A549 (cell line): ENCODE data around the gene GCM1.

Source experiments
- CEBPB ChIP-seq, 2 experiments: fragments of >200 bp in 1 of 2; sonication (Bioruptor Twin) in 1 of 2; formaldehyde crosslinking in 1 of 2; IDR thresholded peaks; 2 replicates each; pipeline ENCODE4 v1.6.1; 2012 to 2016
- EP300 ChIP-seq, 2 experiments: fragments of >200 bp; sonication (Bioruptor Twin); formaldehyde crosslinking; IDR thresholded peaks; 2 replicates in 1 of 2; 3 replicates in 1 of 2; pipeline ENCODE4 v1.6.1; 2016 to 2017
- FOXS1 ChIP-seq: fragments of 250-450 bp; sonication (Bioruptor Pico); IDR thresholded peaks from 2 replicates; pipeline ENCODE4 v1.5.0; 2020; ENCODE audit warnings: mild to moderate bottlenecking, moderate library complexity
- JUN ChIP-seq, 2 experiments: fragments of >200 bp; sonication (Bioruptor Twin); formaldehyde crosslinking; IDR thresholded peaks; 2 replicates in 1 of 2; 3 replicates in 1 of 2; pipeline ENCODE4 v1.6.1; 2016 to 2017
- KDM1A ChIP-seq: fragments of 200-600 bp; sonication (generic); IDR thresholded peaks from 2 replicates; pipeline ENCODE4 v1.6.1; 2016; ENCODE audit warnings: low read depth, mild to moderate bottlenecking
- POLR2A ChIP-seq: IDR thresholded peaks from 2 replicates; pipeline ENCODE4 v1.6.1; 2012; ENCODE audit warnings: mild to moderate bottlenecking, low read length
- POLR2AphosphoS2 ChIP-seq: conservative IDR thresholded peaks from 2 replicates; pipeline ENCODE4 v1.6.1; 2012; ENCODE audit warnings: low read length, improper control_type of control experiment, inconsistent platforms
- RFX5 ChIP-seq: fragments of 450-650 bp; IDR thresholded peaks from 2 replicates; pipeline ENCODE4 v1.7.1; 2014; ENCODE audit warnings: antibody characterized with exemption, mild to moderate bottlenecking, moderate library complexity
- TP53 ChIP-seq: fragments of 250-450 bp; sonication (Bioruptor Pico); IDR thresholded peaks from 2 replicates; pipeline ENCODE4 v1.5.0; 2021; ENCODE audit warnings: mild to moderate bottlenecking, moderate library complexity
- ZC3H11A ChIP-seq: fragments of 450-650 bp; IDR thresholded peaks from 2 replicates; pipeline ENCODE4 v1.6.1; 2014; ENCODE audit warnings: antibody characterized with exemption, mild to moderate bottlenecking
- TF ChIP-seq, protein P1 (sequence below): fragments of >200 bp; sonication (Bioruptor Twin); formaldehyde crosslinking; IDR thresholded peaks from 3 replicates; pipeline ENCODE4 v1.5.1; 2016
- TF ChIP-seq, protein P2 (sequence below): IDR thresholded peaks from 2 replicates; pipeline ENCODE4 v1.6.1; 2012
- TF ChIP-seq, protein P3 (sequence below): fragments of 450-650 bp; IDR thresholded peaks from 2 replicates; pipeline ENCODE4 v1.6.1; 2014; ENCODE audit warnings: antibody characterized with exemption
- TF ChIP-seq, protein P4 (sequence below): IDR thresholded peaks from 2 replicates; pipeline ENCODE4 v1.6.1; 2012

DNA sequence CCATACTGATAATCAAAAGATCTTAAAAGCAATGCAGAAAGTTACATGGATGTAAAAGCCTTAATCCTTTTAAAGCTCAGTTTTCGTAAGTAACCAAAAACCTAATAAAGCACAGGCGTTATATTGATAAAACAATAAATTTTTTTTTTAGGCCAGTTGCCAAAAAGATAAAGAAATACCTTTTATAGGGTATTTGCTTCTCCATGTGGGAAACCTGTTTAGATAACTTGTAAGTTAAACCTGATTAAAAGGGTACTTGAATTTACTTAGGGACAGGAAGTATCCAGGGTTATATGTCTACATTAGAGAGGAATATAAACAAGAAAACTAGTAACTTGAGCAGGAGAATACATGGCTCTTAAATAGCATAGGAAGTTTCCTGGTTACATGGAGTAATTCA, 62.3 kb downstream of the GCM1 start:
- TF ChIP-seq FOXS1 (no peak), RFX5 (no peak), JUN (IDR thresholded peaks at IDR 0.05) (no peak), KDM1A (no peak), ZC3H11A (no peak), POLR2A (no peak), EP300 (IDR thresholded peaks at IDR 0.05) (no peak), CEBPB (IDR thresholded peaks at IDR 0.05) (no peak), POLR2AphosphoS2 (no peak), TP53 (CRISPR knock-in tag) (no peak)
- TF ChIP-seq, protein P1, sequence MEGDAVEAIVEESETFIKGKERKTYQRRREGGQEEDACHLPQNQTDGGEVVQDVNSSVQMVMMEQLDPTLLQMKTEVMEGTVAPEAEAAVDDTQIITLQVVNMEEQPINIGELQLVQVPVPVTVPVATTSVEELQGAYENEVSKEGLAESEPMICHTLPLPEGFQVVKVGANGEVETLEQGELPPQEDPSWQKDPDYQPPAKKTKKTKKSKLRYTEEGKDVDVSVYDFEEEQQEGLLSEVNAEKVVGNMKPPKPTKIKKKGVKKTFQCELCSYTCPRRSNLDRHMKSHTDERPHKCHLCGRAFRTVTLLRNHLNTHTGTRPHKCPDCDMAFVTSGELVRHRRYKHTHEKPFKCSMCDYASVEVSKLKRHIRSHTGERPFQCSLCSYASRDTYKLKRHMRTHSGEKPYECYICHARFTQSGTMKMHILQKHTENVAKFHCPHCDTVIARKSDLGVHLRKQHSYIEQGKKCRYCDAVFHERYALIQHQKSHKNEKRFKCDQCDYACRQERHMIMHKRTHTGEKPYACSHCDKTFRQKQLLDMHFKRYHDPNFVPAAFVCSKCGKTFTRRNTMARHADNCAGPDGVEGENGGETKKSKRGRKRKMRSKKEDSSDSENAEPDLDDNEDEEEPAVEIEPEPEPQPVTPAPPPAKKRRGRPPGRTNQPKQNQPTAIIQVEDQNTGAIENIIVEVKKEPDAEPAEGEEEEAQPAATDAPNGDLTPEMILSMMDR, result no peak
- TF ChIP-seq, protein P2, sequence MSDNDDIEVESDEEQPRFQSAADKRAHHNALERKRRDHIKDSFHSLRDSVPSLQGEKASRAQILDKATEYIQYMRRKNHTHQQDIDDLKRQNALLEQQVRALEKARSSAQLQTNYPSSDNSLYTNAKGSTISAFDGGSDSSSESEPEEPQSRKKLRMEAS, result no peak
- TF ChIP-seq, protein P3, sequence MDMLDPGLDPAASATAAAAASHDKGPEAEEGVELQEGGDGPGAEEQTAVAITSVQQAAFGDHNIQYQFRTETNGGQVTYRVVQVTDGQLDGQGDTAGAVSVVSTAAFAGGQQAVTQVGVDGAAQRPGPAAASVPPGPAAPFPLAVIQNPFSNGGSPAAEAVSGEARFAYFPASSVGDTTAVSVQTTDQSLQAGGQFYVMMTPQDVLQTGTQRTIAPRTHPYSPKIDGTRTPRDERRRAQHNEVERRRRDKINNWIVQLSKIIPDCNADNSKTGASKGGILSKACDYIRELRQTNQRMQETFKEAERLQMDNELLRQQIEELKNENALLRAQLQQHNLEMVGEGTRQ, result no peak
- TF ChIP-seq, protein P4, sequence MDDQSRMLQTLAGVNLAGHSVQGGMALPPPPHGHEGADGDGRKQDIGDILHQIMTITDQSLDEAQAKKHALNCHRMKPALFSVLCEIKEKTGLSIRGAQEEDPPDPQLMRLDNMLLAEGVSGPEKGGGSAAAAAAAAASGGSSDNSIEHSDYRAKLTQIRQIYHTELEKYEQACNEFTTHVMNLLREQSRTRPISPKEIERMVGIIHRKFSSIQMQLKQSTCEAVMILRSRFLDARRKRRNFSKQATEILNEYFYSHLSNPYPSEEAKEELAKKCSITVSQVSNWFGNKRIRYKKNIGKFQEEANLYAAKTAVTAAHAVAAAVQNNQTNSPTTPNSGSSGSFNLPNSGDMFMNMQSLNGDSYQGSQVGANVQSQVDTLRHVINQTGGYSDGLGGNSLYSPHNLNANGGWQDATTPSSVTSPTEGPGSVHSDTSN, result no peak
